ENCODE measurements around the gene ALDH8A1. TPM values are rescaled to one million over a fixed set of nuclear protein-coding genes. Genes with fewer than 3 reads are reported as not detected.

The ALDH8A1 gene
- total RNA-seq, 2 donors from 2014 or later = 0.53 to 0.64 TPM

DNA sequence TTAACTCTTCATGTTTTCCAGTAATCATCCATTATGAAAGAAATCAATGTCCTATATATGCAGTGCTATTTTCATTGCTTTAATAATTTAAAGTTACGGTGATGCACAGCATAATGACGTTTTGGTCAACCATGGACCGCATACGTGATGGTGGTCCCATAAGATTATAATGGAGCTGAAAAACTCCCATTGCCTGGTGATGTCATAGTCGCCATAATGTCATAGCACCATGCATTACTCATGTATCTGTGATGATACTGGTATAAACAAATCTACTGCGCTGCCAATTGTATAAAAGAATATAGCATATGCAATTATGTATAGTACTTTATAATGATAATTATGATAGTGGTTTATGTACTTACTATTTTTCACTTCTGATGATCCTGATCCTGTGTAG is 42.3 kb upstream of the ALDH8A1 start:
- DNase-seq = no peak
- Histone ChIP-seq H3K27me3 (no peaks in the 10 kb centered on the region), H3K9ac (ENCODE audit: low read depth in 2 of 2, low read length in 2 of 2) (no peak overlapping the region), H3K4me3 (no peak overlapping the region), H3K36me3 (no peaks in the 10 kb centered on the region), H3K27ac (no peak overlapping the region), H3K4me1 (no peaks in the 10 kb centered on the region), H3K9me3 (no peaks in the 10 kb centered on the region)
- TF ChIP-seq, protein P1, sequence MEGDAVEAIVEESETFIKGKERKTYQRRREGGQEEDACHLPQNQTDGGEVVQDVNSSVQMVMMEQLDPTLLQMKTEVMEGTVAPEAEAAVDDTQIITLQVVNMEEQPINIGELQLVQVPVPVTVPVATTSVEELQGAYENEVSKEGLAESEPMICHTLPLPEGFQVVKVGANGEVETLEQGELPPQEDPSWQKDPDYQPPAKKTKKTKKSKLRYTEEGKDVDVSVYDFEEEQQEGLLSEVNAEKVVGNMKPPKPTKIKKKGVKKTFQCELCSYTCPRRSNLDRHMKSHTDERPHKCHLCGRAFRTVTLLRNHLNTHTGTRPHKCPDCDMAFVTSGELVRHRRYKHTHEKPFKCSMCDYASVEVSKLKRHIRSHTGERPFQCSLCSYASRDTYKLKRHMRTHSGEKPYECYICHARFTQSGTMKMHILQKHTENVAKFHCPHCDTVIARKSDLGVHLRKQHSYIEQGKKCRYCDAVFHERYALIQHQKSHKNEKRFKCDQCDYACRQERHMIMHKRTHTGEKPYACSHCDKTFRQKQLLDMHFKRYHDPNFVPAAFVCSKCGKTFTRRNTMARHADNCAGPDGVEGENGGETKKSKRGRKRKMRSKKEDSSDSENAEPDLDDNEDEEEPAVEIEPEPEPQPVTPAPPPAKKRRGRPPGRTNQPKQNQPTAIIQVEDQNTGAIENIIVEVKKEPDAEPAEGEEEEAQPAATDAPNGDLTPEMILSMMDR (IDR thresholded peaks at IDR 0.05) = no peak
- intact Hi-C loops (cut with DNase I) = no loop called here

DNA sequence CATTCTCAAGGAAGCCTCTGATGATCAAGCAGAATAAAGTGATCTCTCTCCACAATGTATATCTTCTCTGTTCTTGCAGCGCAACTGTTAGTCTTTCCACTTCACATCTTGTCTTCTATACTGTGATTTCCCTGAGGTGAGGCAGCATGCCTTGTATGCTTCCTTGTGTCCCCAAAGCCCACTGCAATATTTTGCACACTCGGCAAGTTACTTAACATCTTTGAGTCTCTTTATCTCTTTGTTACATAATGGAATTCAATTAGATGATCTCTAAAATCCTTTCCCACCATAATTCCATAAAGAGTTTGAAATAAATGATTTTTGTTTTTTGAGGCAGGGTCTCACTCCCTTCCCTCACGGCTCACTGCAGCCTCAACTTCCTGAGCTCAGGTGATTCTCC is 40.4 kb upstream of the ALDH8A1 start:
- Histone ChIP-seq H3K9ac (ENCODE audit: low read depth in 2 of 2, low read length in 2 of 2) (no peak overlapping the region), H3K4me1 (no peaks in the 10 kb centered on the region), H3K4me3 (no peak overlapping the region), H3K9me3 (no peaks in the 10 kb centered on the region), H3K36me3 (no peaks in the 10 kb centered on the region), H3K27ac (no peak overlapping the region), H3K27me3 (no peaks in the 10 kb centered on the region)
- intact Hi-C loops (cut with DNase I) = no loop called here
- TF ChIP-seq, protein P1 (IDR thresholded peaks at IDR 0.05) = no peak
- no peak for DNase-seq

DNA sequence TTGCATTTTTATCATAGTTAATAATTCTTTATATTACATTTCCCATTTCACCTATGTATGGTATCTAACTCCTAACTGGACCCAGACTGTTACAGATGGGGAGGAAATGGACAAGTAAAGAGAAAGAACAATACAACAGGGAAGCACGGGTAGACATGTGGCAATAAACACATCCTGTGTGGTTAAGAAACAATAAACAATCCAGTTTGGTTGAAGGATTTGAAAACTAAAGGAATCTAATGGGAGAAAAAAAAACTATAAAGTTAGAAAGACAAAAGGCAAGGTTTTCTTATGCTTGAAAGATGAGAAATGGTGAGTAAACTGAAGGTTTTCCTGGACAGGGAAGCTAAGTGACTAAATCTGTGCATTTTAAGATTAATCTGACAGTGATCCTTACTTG is 34.9 kb upstream of the ALDH8A1 start:
- DNase-seq = no peak
- intact Hi-C loops (cut with DNase I) = no loop called here
- Histone ChIP-seq H3K9me3 (no peaks in the 10 kb centered on the region), H3K4me1 (no peaks in the 10 kb centered on the region), H3K27ac (no peak overlapping the region), H3K9ac (ENCODE audit: low read depth in 2 of 2, low read length in 2 of 2) (no peak overlapping the region), H3K4me3 (no peak overlapping the region), H3K36me3 (no peaks in the 10 kb centered on the region), H3K27me3 (no peaks in the 10 kb centered on the region)
- TF ChIP-seq, protein P1 (IDR thresholded peaks at IDR 0.05) = no peak

DNA sequence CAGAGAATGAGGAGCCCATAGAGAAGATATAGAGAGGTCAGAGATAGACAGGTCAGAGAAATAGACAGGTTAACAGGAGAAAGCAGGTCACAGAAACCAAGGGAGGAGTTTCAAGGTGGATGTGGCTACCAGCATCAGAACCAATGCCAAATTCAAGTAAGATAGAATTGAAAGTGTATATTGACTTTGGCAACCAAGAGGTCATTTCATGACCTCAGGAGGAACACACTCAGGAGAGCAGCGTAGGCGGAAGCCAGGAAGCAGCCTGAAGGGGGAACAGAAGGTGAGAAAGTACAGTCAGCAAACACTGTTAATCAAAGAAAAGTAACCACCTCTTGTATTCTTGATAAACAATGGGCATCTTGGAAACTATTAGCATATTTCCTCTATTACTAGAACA is 33.9 kb upstream of the ALDH8A1 start:
- DNase-seq = no peak
- H3K4me1 ChIP-seq = no peaks in the 10 kb centered on the region
- no peaks in the 10 kb centered on the region for H3K9me3 ChIP-seq
- intact Hi-C loops (cut with DNase I) = no loop called here
- H3K27ac ChIP-seq = no peak overlapping the region
- no peak overlapping the region for H3K4me3 ChIP-seq
- H3K9ac ChIP-seq (ENCODE audit: low read depth in 2 of 2, low read length in 2 of 2) = no peak overlapping the region
- TF ChIP-seq, protein P1 (IDR thresholded peaks at IDR 0.05) = no peak
- no peaks in the 10 kb centered on the region for H3K27me3 ChIP-seq
- H3K36me3 ChIP-seq = no peaks in the 10 kb centered on the region

DNA sequence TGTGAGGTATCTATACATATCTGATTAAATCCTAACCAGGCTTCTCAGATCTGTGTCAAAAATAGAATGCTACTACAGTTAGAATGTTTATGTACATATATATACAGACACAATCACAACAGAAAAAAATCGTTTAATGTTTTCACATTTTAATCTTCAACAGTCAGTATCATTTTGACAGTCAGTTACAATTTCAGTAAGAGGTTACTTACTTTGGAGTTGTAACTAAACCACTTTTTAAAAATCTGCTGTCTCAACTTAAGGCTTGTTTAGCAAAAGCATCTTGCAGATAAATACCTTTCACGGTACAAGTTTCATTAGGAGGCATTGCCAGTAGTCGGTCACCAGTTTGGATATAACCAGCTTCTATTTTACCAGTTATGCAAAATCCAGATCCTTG is 32.3 kb upstream of the ALDH8A1 start:
- Histone ChIP-seq H3K4me1 (no peaks in the 10 kb centered on the region), H3K27ac (no peak overlapping the region), H3K9ac (ENCODE audit: low read depth in 2 of 2, low read length in 2 of 2) (no peak overlapping the region), H3K9me3 (no peaks in the 10 kb centered on the region), H3K4me3 (no peak overlapping the region), H3K36me3 (no peaks in the 10 kb centered on the region), H3K27me3 (no peaks in the 10 kb centered on the region)
- TF ChIP-seq, protein P1 (IDR thresholded peaks at IDR 0.05) = no peak
- no peak for DNase-seq
- intact Hi-C loops (cut with DNase I) = no loop called here

DNA sequence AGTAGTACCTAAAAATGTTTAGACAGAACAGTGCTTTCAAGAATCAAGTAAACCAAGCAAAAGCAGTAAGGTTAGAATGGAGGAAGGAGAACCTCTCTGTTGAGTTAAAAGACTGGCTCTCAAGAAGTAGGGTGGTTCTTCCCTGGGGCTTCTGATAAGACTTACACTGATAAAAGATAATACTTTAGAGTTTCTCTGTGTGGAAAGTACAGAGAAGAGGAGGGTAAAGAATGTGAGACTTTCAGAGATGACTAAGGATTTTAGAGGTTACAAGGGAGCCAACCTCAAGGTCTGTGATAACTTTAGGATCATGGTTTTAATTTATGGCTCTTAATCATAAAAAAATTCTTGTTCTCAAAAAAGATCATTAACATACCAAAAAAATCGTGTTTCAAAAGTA is 30.9 kb upstream of the ALDH8A1 start:
- Histone ChIP-seq H3K4me1 (no peaks in the 10 kb centered on the region), H3K9ac (ENCODE audit: low read depth in 2 of 2, low read length in 2 of 2) (no peak overlapping the region), H3K4me3 (no peak overlapping the region), H3K36me3 (no peaks in the 10 kb centered on the region), H3K9me3 (no peaks in the 10 kb centered on the region), H3K27ac (no peak overlapping the region), H3K27me3 (no peaks in the 10 kb centered on the region)
- DNase-seq = no peak
- TF ChIP-seq, protein P1 (IDR thresholded peaks at IDR 0.05) = no peak
- intact Hi-C loops (cut with DNase I) = no loop called here

Data from colonic mucosa (tissue), 4 donors.